ENCODE measurements around the gene SUPT5H. TPM values are rescaled to one million over a fixed set of nuclear protein-coding genes. Genes with fewer than 3 reads are reported as not detected.

The SUPT5H gene
- total RNA-seq, 1 donor, result 80.7 TPM

GRCh38 chr19:39489756-39490155, 44.4 kb downstream of the SUPT5H start:
- TF ChIP-seq CTCF (IDR thresholded peaks at IDR 0.05; ENCODE audit: insufficient read depth, low read depth, low read length), result no peak
- DNase-seq (ENCODE audit: low read depth), result no peak
- no peak overlapping the region for H3K4me3 ChIP-seq (ENCODE audit: low read depth, low read length)

DNA sequence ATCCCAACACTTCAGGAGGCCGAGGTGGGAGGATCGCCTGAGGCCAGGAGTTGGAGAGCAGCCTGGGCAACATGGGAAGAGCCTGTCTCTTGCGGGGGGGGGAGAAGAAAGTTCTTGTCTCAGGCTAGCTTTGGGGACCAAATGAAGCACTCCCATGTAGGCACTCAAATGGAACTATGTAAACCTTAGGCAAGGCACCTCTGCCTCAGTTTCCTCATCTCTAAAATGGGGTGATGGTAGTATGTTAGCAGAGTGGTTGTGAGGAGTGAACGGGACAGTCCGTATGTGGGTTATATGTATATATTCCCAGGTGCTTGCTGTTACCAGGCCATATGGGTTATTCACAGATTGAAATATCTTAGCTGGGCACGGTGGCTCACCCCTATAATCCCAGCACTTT, 46.8 kb downstream of the SUPT5H start:
- TF ChIP-seq CTCF (IDR thresholded peaks at IDR 0.05; ENCODE audit: insufficient read depth, low read depth, low read length), result no peak
- no peak overlapping the region for H3K4me3 ChIP-seq (ENCODE audit: low read depth, low read length)
- DNase-seq (ENCODE audit: low read depth), result no peak

DNA sequence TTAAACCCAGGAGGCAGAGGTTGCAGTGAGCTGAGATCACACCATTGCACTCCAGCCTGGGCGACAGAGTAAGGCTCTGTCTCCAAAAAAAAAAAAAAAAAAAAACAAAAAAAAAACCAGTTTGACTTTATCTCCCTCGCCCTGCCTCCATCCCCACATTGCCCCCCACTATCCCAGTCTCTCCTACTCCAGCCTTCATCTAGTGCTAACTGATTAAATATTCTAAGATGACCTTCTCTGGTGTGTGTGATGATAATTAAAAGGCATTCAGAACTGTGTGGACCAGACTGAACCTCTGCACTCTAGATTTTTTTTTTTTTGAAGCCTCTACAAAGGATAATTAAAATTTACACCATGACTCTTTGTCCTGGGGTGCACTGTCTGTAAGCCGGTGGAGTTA, 47.4 kb downstream of the SUPT5H start:
- DNase-seq (ENCODE audit: low read depth), result no peak
- no peak for TF ChIP-seq CTCF (IDR thresholded peaks at IDR 0.05; ENCODE audit: insufficient read depth, low read depth, low read length)
- no peak overlapping the region for H3K4me3 ChIP-seq (ENCODE audit: low read depth, low read length)

- DNase-seq (ENCODE audit: low read depth), result no peak
- no peak overlapping the region for H3K4me3 ChIP-seq (ENCODE audit: low read depth, low read length)
- no peak for TF ChIP-seq CTCF (IDR thresholded peaks at IDR 0.05; ENCODE audit: insufficient read depth, low read depth, low read length)
These were observed 49.3 kb downstream of the SUPT5H start for GRCh38 chr19:39494661-39495060.

DNA sequence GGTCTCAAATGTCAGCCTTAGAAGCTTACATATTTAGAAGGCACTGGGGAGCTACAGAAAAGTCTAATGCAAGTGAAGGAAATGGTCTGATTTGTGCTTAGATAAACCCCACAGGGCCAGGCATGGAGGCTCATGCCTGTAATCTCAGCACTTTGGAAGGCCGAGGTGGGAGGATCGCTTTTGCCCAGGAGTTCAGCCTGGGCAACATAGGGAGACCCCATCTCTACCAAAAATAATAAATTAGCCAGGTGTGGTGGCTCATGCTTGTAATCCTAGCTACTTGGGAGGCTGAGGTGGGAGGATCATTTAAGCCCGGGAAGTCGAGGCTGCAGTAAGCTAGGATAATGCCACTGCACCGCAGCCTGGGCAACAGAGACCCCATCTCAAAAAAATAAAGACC, 50.7 kb downstream of the SUPT5H start:
- no peak for DNase-seq (ENCODE audit: low read depth)
- no peak overlapping the region for H3K4me3 ChIP-seq (ENCODE audit: low read depth, low read length)
- TF ChIP-seq CTCF (IDR thresholded peaks at IDR 0.05; ENCODE audit: insufficient read depth, low read depth, low read length), result no peak

GRCh38 chr19:39497701-39497995, 52.3 kb downstream of the SUPT5H start:
- no peak for TF ChIP-seq CTCF (IDR thresholded peaks at IDR 0.05; ENCODE audit: insufficient read depth, low read depth, low read length)
- no peak overlapping the region for H3K4me3 ChIP-seq (ENCODE audit: low read depth, low read length)
- DNase-seq (ENCODE audit: low read depth), result no peak

DNA sequence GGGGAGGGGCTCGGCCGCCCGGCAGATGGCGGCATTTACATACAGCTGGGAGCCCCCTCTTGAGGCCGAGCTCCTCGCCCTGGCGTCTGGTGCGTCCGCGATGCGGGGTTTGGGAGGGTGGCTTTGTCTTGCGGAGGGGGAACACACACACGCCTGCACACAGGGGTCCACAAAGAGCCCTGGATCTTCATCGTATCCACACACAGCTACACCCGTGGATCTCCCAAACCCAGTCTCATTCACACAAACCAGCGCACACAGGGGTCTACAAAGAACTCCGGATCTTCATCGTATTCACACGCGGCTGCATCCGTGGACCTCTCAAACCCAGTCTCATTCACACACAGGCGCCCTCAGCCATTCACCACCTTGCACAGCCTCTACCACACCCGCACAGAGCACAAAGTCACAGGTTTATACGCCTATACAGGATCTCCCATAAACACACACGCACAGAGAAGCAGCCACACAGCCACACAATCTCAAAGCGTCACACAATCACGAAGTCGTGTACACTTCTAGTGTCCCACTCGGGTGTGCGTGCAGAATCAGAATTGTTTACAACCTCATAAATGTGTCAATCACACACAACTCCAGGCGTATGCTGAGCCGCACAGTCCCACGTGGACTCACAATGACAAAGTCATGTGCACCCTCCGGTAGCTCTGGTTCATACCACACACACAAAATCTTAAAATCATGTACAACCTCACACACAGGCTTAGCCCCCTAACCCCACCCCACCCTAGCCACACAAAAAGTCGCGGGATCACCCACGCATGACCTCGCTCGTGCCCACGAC, 52.8 kb downstream of the SUPT5H start:
- DNase-seq (ENCODE audit: low read depth), result peak; percentile 54
- peak; percentile 33 for TF ChIP-seq CTCF (IDR thresholded peaks at IDR 0.05; ENCODE audit: insufficient read depth, low read depth, low read length)
- H3K4me3 ChIP-seq (ENCODE audit: low read depth, low read length), result peak overlapping the region; percentile 44
